Measurements from ENCODE around the gene KRTAP1-1.
"Not testable (repeated sequence)": the region's sequence is repeated elsewhere in the genome, so short reads cannot be mapped to it uniquely, and the experiment has no call there.

Gene KRTAP1-1, protein sequence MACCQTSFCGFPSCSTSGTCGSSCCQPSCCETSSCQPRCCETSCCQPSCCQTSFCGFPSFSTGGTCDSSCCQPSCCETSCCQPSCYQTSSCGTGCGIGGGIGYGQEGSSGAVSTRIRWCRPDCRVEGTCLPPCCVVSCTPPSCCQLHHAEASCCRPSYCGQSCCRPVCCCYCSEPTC

DNA sequence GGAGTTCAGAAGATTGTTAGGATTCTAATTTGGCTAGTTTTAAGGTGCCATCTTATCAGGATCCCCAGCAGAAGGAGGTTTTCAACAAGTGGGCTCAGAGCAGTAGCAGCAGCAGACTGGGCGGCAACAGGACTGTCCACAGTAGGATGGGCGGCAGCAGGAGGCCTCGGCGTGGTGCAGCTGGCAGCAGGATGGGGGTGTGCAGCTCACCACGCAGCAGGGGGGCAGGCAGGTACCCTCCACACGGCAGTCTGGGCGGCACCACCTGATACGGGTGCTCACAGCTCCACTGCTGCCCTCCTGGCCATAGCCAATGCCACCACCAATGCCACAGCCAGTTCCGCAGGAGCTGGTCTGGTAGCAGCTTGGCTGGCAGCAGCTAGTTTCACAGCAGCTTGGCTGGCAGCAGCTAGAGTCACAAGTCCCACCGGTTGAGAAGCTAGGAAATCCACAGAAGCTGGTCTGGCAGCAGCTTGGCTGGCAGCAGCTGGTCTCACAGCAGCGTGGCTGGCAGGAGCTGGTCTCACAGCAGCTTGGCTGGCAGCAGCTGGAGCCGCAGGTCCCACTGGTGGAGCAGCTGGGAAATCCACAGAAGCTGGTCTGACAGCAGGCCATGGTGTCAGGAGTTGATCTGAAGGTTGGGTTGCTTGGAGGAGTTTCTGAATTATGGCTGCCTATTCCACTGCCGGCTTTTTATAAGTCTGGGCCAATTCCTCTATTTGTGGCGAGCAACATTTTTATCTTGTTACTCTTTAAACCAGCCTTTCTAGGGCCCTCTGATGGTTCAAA lies at the start of gene KRTAP1-1:
KRTAP1-1 (minus strand) TSS at position 668 of the 789 bp plus-strand sequence; CDS start at position 615, 53 bp downstream.
- not testable (repeated sequence) for H3K4me3 ChIP-seq (ENCODE audit: insufficient read depth, low read length, poor library complexity, severe bottlenecking); H3K9me2 ChIP-seq (replicated peaks; ENCODE audit: insufficient read depth, low read length); H3K4me2 ChIP-seq (ENCODE audit: low read depth, low read length, poor library complexity, severe bottlenecking); H4K20me1 ChIP-seq (ENCODE audit: low read depth, low read length); H3K36me3 ChIP-seq (ENCODE audit: low read length); H3K27me3 ChIP-seq (ENCODE audit: low read length); H3K27ac ChIP-seq (ENCODE audit: low read depth, low read length); H3F3A ChIP-seq (ENCODE audit: insufficient read depth); H2AFZ ChIP-seq (ENCODE audit: low read depth, low read length, severe bottlenecking); H3K79me2 ChIP-seq (ENCODE audit: insufficient read depth, low read length); H3K9ac ChIP-seq (ENCODE audit: low read length)
- H3K9me3 ChIP-seq (ENCODE audit: insufficient read depth, low read length), result peaks cover 12% of the 10 kb centered on the region; the same call in 1 of the 2 replicates

DNA sequence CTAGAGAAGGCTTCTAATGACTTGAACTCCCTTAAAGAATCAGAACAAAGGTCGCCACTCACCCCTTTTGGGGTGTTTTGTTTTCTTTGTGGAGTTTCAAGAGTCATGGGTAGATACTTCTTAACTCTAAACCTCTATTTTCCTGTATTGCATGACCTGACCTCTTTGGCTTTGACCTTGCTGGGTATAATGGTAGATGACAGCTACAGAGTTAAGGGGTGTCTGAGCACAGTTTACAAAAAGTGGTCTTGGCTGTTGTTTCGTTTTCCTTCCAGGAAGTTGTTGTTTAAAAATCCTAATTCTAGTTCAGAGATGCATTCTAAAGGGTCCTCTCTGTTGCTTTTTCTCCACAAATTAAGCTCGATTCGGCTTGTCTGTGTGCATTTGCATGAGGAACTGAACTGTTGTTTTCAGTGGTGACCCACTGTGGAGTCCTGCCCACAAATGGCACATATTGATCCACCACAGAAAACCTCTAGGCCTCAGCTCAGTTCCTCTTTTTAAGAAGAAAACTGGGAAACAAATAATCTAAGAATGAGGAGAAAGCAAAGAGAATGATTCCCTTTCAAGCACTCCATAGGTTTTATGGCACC lies 47.6 kb upstream of the KRTAP1-1 start:
- not testable (repeated sequence) for H3K9me2 ChIP-seq (replicated peaks; ENCODE audit: insufficient read depth, low read length); H3K4me2 ChIP-seq (ENCODE audit: low read depth, low read length, poor library complexity, severe bottlenecking); H2AFZ ChIP-seq (ENCODE audit: low read depth, low read length, severe bottlenecking); H3F3A ChIP-seq (ENCODE audit: insufficient read depth); H3K9ac ChIP-seq (ENCODE audit: low read length); H3K79me2 ChIP-seq (ENCODE audit: insufficient read depth, low read length); H3K27ac ChIP-seq (ENCODE audit: low read depth, low read length); H3K9me3 ChIP-seq (ENCODE audit: insufficient read depth, low read length); H3K36me3 ChIP-seq (ENCODE audit: low read length); H3K27me3 ChIP-seq (ENCODE audit: low read length); H4K20me1 ChIP-seq (ENCODE audit: low read depth, low read length); H3K4me3 ChIP-seq (ENCODE audit: insufficient read depth, low read length, poor library complexity, severe bottlenecking)

DNA sequence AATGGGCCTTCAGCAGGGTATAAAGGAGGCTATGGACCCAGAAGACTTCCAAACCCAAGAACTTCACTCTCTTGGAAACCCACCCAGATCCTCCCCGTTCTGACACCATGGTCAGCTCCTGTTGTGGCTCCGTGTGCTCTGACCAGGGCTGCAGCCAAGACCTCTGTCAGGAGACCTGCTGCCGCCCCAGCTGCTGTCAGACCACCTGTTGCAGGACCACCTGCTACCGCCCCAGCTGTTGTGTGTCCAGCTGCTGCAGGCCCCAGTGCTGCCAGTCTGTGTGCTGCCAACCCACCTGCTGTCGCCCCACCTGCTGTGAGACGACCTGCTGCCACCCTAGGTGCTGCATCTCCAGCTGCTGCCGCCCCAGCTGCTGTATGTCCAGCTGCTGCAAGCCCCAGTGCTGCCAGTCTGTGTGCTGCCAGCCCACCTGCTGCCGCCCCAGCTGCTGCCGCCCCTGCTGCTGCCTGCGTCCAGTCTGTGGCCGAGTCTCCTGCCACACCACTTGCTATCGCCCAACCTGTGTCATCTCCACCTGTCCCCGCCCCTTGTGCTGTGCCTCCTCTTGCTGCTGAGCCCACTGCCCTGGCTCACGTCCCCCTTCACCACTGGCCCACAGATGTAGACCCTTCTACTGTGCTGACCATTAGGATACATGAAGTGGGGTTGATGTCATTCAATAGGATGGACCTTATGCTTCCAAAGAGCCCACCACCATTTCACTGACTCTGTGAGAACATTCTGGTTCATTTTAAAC lies 43.0 kb upstream of the KRTAP1-1 start, which contains the start of gene KRTAP4-7:
KRTAP4-7 (plus strand) TSS at position 51 of the 757 bp plus-strand sequence; CDS start at position 108, 57 bp downstream.
- not testable (repeated sequence) for H3K9me2 ChIP-seq (replicated peaks; ENCODE audit: insufficient read depth, low read length); H3K4me2 ChIP-seq (ENCODE audit: low read depth, low read length, poor library complexity, severe bottlenecking); H2AFZ ChIP-seq (ENCODE audit: low read depth, low read length, severe bottlenecking); H3K9me3 ChIP-seq (ENCODE audit: insufficient read depth, low read length); H4K20me1 ChIP-seq (ENCODE audit: low read depth, low read length); H3K79me2 ChIP-seq (ENCODE audit: insufficient read depth, low read length); H3K9ac ChIP-seq (ENCODE audit: low read length); H3F3A ChIP-seq (ENCODE audit: insufficient read depth); H3K36me3 ChIP-seq (ENCODE audit: low read length); H3K4me3 ChIP-seq (ENCODE audit: insufficient read depth, low read length, poor library complexity, severe bottlenecking); H3K27me3 ChIP-seq (ENCODE audit: low read length); H3K27ac ChIP-seq (ENCODE audit: low read depth, low read length)

DNA sequence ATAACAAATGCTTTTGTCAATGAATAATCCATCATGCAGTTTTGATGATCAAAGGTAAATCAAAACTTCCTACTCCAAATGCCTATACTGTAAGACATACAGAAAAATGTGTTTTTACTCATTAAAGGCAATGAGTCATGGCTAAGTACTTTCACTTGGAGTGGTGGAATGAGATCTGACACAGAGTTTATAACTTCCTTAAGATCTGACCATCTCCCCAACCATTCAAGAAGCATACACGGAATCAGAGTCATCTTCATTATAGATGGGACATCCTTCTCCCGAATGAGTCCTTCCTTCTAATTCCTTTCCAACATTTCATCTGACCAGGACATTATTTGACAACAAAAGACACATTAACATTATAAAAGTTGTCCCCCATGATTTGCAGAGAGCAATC lies 42.2 kb upstream of the KRTAP1-1 start:
- not testable (repeated sequence) for H2AFZ ChIP-seq (ENCODE audit: low read depth, low read length, severe bottlenecking); H3F3A ChIP-seq (ENCODE audit: insufficient read depth); H3K27ac ChIP-seq (ENCODE audit: low read depth, low read length); H3K4me2 ChIP-seq (ENCODE audit: low read depth, low read length, poor library complexity, severe bottlenecking); H3K9me3 ChIP-seq (ENCODE audit: insufficient read depth, low read length); H3K9me2 ChIP-seq (replicated peaks; ENCODE audit: insufficient read depth, low read length); H3K79me2 ChIP-seq (ENCODE audit: insufficient read depth, low read length); H3K36me3 ChIP-seq (ENCODE audit: low read length); H4K20me1 ChIP-seq (ENCODE audit: low read depth, low read length); H3K4me3 ChIP-seq (ENCODE audit: insufficient read depth, low read length, poor library complexity, severe bottlenecking); H3K9ac ChIP-seq (ENCODE audit: low read length); H3K27me3 ChIP-seq (ENCODE audit: low read length)

DNA sequence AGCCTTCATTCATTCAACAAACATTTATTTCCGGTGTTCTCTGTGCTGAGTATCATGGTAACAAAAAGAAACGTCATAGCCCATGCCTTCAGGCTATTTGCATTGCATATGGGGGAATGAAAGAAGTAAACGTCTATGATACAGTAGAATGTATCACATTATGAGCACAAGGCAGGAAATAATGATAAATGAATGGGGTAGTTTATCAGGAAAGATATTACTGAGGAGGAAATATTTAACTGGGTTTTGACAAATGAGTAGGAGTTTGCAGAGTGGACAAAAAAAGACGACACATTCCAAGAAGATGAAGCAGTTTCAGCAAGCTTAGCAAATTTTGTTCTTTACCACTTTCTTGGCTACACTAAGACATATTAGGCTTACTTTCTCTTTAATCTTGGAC lies 41.4 kb upstream of the KRTAP1-1 start:
- no peak for TF ChIP-seq EZH2phosphoT487 (conservative IDR thresholded peaks at IDR 0.05; ENCODE audit: low read length)
- TF ChIP-seq, protein P1, sequence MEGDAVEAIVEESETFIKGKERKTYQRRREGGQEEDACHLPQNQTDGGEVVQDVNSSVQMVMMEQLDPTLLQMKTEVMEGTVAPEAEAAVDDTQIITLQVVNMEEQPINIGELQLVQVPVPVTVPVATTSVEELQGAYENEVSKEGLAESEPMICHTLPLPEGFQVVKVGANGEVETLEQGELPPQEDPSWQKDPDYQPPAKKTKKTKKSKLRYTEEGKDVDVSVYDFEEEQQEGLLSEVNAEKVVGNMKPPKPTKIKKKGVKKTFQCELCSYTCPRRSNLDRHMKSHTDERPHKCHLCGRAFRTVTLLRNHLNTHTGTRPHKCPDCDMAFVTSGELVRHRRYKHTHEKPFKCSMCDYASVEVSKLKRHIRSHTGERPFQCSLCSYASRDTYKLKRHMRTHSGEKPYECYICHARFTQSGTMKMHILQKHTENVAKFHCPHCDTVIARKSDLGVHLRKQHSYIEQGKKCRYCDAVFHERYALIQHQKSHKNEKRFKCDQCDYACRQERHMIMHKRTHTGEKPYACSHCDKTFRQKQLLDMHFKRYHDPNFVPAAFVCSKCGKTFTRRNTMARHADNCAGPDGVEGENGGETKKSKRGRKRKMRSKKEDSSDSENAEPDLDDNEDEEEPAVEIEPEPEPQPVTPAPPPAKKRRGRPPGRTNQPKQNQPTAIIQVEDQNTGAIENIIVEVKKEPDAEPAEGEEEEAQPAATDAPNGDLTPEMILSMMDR (IDR thresholded peaks at IDR 0.05; ENCODE audit: insufficient read depth, low read length, poor library complexity, severe bottlenecking), result no peak
- Histone ChIP-seq H3K9ac (ENCODE audit: low read length) (no peak overlapping the region), H3K4me2 (ENCODE audit: low read depth, low read length, poor library complexity, severe bottlenecking) (no peak overlapping the region), H3K4me3 (ENCODE audit: insufficient read depth, low read length, poor library complexity, severe bottlenecking) (no peak overlapping the region), H2AFZ (ENCODE audit: low read depth, low read length, severe bottlenecking) (no peak overlapping the region), H3K79me2 (ENCODE audit: insufficient read depth, low read length) (no peaks in the 10 kb centered on the region), H3K9me3 (ENCODE audit: insufficient read depth, low read length) (no peaks in the 10 kb centered on the region), H3K36me3 (ENCODE audit: low read length) (no peaks in the 10 kb centered on the region), H3F3A (ENCODE audit: insufficient read depth) (no peaks in the 10 kb centered on the region), H3K27ac (ENCODE audit: low read depth, low read length) (no peak overlapping the region), H4K20me1 (ENCODE audit: low read depth, low read length) (no peaks in the 10 kb centered on the region), H3K9me2 (replicated peaks; ENCODE audit: insufficient read depth, low read length) (no peaks in the 10 kb centered on the region), H3K27me3 (ENCODE audit: low read length) (no peaks in the 10 kb centered on the region)

All from SU-DHL-6 (cell line).